ENCODE results near the gene DARS1.

DARS1 gene

DNA sequence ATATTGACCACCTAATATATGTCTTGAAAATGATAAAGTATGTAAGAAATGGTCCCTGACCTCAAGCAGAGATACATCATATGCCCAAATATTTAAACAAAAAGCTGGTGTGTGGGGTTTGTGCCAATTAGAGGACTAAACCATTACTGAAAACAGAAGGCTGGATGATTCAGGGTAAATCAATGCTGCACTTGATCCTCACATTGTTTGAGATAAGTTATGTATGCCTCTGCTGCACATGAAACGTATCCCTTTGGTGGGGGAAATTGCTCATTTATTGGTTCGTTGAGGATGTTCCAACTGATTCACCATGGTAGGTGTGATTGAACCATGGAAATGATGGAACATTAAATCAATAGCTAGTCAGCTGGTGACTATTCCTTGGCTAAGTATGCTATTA, 24.7 kb upstream of the DARS1 start:
- ChIA-PET POLR2A (no interaction called here), CTCF (interaction anchor here (0.5 to 0.8 kb wide), 2 partner anchors 1008 to 1227 kb away, joined by 3 to 6 read pairs; no protein-coding TSS in a partner anchor)
- H3K4me1 ChIP-seq (ENCODE audit: control insufficient read depth, insufficient read depth, low read length): no peaks in the 10 kb centered on the region
- TF ChIP-seq HOXC10 (CRISPR knock-in tag; IDR thresholded peaks at IDR 0.05) (no peak), ZSCAN5A (tag by site-specific recombination; IDR thresholded peaks at IDR 0.05) (no peak), ZBTB21 (tag by site-specific recombination; IDR thresholded peaks at IDR 0.05) (no peak), ZNF707 (tag by site-specific recombination; IDR thresholded peaks at IDR 0.05) (no peak), ZNF174 (tag by site-specific recombination; IDR thresholded peaks at IDR 0.05) (no peak), ZBTB7A (tag by site-specific recombination; IDR thresholded peaks at IDR 0.05; ENCODE audit: low read depth) (no peak), SP3 (tag by site-specific recombination; IDR thresholded peaks at IDR 0.05) (no peak), KLF9 (tag by site-specific recombination; IDR thresholded peaks at IDR 0.05; ENCODE audit: low read depth) (no peak), ZNF112 (tag by site-specific recombination; IDR thresholded peaks at IDR 0.05) (no peak), ZXDB (tag by site-specific recombination; IDR thresholded peaks at IDR 0.05) (no peak), ZSCAN30 (tag by site-specific recombination; IDR thresholded peaks at IDR 0.05) (no peak), ZNF24 (tag by site-specific recombination; IDR thresholded peaks at IDR 0.05) (no peak)
- TF ChIP-seq, protein P1, sequence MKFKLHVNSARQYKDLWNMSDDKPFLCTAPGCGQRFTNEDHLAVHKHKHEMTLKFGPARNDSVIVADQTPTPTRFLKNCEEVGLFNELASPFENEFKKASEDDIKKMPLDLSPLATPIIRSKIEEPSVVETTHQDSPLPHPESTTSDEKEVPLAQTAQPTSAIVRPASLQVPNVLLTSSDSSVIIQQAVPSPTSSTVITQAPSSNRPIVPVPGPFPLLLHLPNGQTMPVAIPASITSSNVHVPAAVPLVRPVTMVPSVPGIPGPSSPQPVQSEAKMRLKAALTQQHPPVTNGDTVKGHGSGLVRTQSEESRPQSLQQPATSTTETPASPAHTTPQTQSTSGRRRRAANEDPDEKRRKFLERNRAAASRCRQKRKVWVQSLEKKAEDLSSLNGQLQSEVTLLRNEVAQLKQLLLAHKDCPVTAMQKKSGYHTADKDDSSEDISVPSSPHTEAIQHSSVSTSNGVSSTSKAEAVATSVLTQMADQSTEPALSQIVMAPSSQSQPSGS (tag by site-specific recombination; IDR thresholded peaks at IDR 0.05; ENCODE audit: low read depth): no peak
- TF ChIP-seq, protein P2, sequence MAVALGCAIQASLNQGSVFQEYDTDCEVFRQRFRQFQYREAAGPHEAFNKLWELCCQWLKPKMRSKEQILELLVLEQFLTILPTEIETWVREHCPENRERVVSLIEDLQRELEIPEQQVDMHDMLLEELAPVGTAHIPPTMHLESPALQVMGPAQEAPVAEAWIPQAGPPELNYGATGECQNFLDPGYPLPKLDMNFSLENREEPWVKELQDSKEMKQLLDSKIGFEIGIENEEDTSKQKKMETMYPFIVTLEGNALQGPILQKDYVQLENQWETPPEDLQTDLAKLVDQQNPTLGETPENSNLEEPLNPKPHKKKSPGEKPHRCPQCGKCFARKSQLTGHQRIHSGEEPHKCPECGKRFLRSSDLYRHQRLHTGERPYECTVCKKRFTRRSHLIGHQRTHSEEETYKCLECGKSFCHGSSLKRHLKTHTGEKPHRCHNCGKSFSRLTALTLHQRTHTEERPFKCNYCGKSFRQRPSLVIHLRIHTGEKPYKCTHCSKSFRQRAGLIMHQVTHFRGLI (tag by site-specific recombination; IDR thresholded peaks at IDR 0.05): no peak
- TF ChIP-seq, protein P3, sequence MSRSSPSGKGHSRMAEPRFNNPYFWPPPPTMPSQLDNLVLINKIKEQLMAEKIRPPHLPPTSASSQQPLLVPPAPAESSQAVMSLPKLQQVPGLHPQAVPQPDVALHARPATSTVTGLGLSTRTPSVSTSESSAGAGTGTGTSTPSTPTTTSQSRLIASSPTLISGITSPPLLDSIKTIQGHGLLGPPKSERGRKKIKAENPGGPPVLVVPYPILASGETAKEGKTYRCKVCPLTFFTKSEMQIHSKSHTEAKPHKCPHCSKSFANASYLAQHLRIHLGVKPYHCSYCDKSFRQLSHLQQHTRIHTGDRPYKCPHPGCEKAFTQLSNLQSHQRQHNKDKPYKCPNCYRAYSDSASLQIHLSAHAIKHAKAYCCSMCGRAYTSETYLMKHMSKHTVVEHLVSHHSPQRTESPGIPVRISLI (tag by site-specific recombination; IDR thresholded peaks at IDR 0.05): no peak
- H3K9me3 ChIP-seq (ENCODE audit: control insufficient read depth, insufficient read depth, low read depth, low read length): no peaks in the 10 kb centered on the region
- H3K27ac ChIP-seq (ENCODE audit: extremely low read depth, low read depth, low read length): no peak overlapping the region
- H3K36me3 ChIP-seq (ENCODE audit: control insufficient read depth in 2 of 2, insufficient read depth in 1 of 2, low read length in 2 of 2): no peaks in the 10 kb centered on the region
- no peak overlapping the region for H3K4me3 ChIP-seq (ENCODE audit: low read depth, low read length)

GRCh38 chr2:136008205-136008865, 22.9 kb upstream of the DARS1 start:
- CTCF ChIA-PET: interaction anchor here (0.7 kb wide), 1 partner anchor 81 kb away, joined by 3 read pairs; no protein-coding TSS in a partner anchor
- no peaks in the 10 kb centered on the region for H3K36me3 ChIP-seq (ENCODE audit: control insufficient read depth in 2 of 2, insufficient read depth in 1 of 2, low read length in 2 of 2)
- no peak for TF ChIP-seq ZNF560 (tag by site-specific recombination; IDR thresholded peaks at IDR 0.05; ENCODE audit: borderline replicate concordance)
- H3K27ac ChIP-seq (ENCODE audit: extremely low read depth, low read depth, low read length): no peak overlapping the region
- POLR2A ChIA-PET: no interaction called here
- H3K4me1 ChIP-seq (ENCODE audit: control insufficient read depth, insufficient read depth, low read length): no peaks in the 10 kb centered on the region
- no peak overlapping the region for H3K4me3 ChIP-seq (ENCODE audit: low read depth, low read length)
- no peaks in the 10 kb centered on the region for H3K9me3 ChIP-seq (ENCODE audit: control insufficient read depth, insufficient read depth, low read depth, low read length)

DNA sequence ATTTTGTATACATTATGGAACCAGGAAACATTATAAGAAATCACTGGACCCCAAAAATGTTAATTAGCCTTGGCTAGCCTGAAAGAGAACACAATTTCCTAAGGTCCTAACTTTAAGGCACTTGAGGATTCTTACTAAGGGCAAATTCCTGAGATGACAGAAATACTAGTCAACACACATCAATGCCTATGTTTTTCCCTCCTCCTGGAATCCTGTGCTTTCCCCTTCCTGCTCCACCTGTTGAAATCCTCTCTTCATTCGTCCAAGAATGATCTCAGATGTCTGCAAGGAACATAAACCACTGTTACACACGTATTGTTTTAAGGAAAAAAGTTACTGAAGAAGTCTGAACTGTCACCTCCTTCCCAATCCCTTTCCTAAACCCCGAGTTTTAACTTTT, 21.2 kb upstream of the DARS1 start:
- ChIA-PET CTCF (interaction anchor here (1.0 to 1.3 kb wide), 2 partner anchors 9 to 93 kb away, joined by 3 to 6 read pairs; no protein-coding TSS in a partner anchor), POLR2A (no interaction called here)
- Histone ChIP-seq H3K27ac (ENCODE audit: extremely low read depth, low read depth, low read length) (no peak overlapping the region), H3K4me3 (ENCODE audit: low read depth, low read length) (no peak overlapping the region), H3K4me1 (ENCODE audit: control insufficient read depth, insufficient read depth, low read length) (no peaks in the 10 kb centered on the region), H3K9me3 (ENCODE audit: control insufficient read depth, insufficient read depth, low read depth, low read length) (no peaks in the 10 kb centered on the region), H3K36me3 (ENCODE audit: control insufficient read depth in 2 of 2, insufficient read depth in 1 of 2, low read length in 2 of 2) (no peaks in the 10 kb centered on the region)
- TF ChIP-seq SCRT2 (tag by site-specific recombination; IDR thresholded peaks at IDR 0.05) (peak; percentile 66; the same call in 1 of the 2 replicates), SCRT1 (tag by site-specific recombination; IDR thresholded peaks at IDR 0.05; ENCODE audit: borderline replicate concordance) (0 out of 2 replicates have a peak, but pooled peaks have one; percentile 39), ZNF548 (tag by site-specific recombination; IDR thresholded peaks at IDR 0.05) (no peak)

Measured in HEK293 (cell line).